ENCODE measurements around the gene NPTN. TPM values are rescaled to one million over a fixed set of nuclear protein-coding genes. Genes with fewer than 3 reads are reported as not detected.

NPTN gene
- total RNA-seq, 3 donors from 2014 or later, result 82.1 to 107 (median 104) TPM

- Histone ChIP-seq H3K27ac (peak overlapping the region; percentile 0 to 28), H3K9me3 (no peaks in the 10 kb centered on the region), H3K4me1 (peaks cover 6 to 25% of the 10 kb centered on the region in 2 donors), H3K27me3 (no peaks in the 10 kb centered on the region), H3K36me3 (no peaks in the 10 kb centered on the region), H3K4me3 (no peak overlapping the region)
- DNase-seq (ENCODE audit: low spot score in 2 of 2), result no peak
- intact Hi-C loops (cut with DNase I; ENCODE audit: low total_unique reads), result no loop called here
- no peak for TF ChIP-seq POLR2AphosphoS5 (IDR thresholded peaks at IDR 0.05)
- TF ChIP-seq CTCF (IDR thresholded peaks at IDR 0.05), result no peak
- TF ChIP-seq POLR2A (IDR thresholded peaks at IDR 0.05), result no peak
These were observed 4.0 kb downstream of the NPTN start for GRCh38 chr15:73628976-73629797.

GRCh38 chr15:73628102-73628501 is 5.1 kb downstream of the NPTN start:
- no peak overlapping the region for H3K27ac ChIP-seq
- H3K4me1 ChIP-seq, result peaks cover 0 to 20% of the 10 kb centered on the region in 2 donors
- no peak for DNase-seq (ENCODE audit: low spot score in 2 of 2)

GRCh38 chr15:73626072-73626471 is 7.1 kb downstream of the NPTN start:
- DNase-seq (ENCODE audit: low spot score in 2 of 2), result no peak
- Histone ChIP-seq H3K9me3 (no peaks in the 10 kb centered on the region), H3K27ac (no peak overlapping the region), H3K4me3 (no peak overlapping the region), H3K36me3 (no peaks in the 10 kb centered on the region), H3K27me3 (no peaks in the 10 kb centered on the region), H3K4me1 (peaks cover 0 to 14% of the 10 kb centered on the region in 2 donors)
- TF ChIP-seq CTCF (IDR thresholded peaks at IDR 0.05), result no peak
- no peak for TF ChIP-seq POLR2A (IDR thresholded peaks at IDR 0.05)
- TF ChIP-seq POLR2AphosphoS5 (IDR thresholded peaks at IDR 0.05), result no peak
- intact Hi-C loops (cut with DNase I; ENCODE audit: low total_unique reads), result no loop called here

More at GRCh38 chr15:73628102-73628501, 5.1 kb downstream of the NPTN start:
- no peaks in the 10 kb centered on the region for H3K9me3 ChIP-seq
- H3K4me3 ChIP-seq, result no peak overlapping the region
- no peaks in the 10 kb centered on the region for H3K36me3 ChIP-seq
- TF ChIP-seq POLR2AphosphoS5 (IDR thresholded peaks at IDR 0.05), result no peak
- no peak for TF ChIP-seq CTCF (IDR thresholded peaks at IDR 0.05)
- no peaks in the 10 kb centered on the region for H3K27me3 ChIP-seq
- intact Hi-C loops (cut with DNase I; ENCODE audit: low total_unique reads), result no loop called here

- Histone ChIP-seq H3K4me1 (peaks cover 0 to 2% of the 10 kb centered on the region in 2 donors), H3K27ac (no peak overlapping the region), H3K27me3 (no peaks in the 10 kb centered on the region), H3K36me3 (no peaks in the 10 kb centered on the region), H3K4me3 (no peak overlapping the region), H3K9me3 (no peaks in the 10 kb centered on the region)
- intact Hi-C loops (cut with DNase I; ENCODE audit: low total_unique reads), result no loop called here
- TF ChIP-seq POLR2A (IDR thresholded peaks at IDR 0.05) (no peak), CTCF (IDR thresholded peaks at IDR 0.05) (no peak), POLR2AphosphoS5 (IDR thresholded peaks at IDR 0.05) (no peak)
- DNase-seq (ENCODE audit: low spot score in 2 of 2), result no peak
These were observed 8.7 kb downstream of the NPTN start for GRCh38 chr15:73624530-73624929.

- intact Hi-C loops (cut with DNase I; ENCODE audit: low total_unique reads), result no loop called here
- Histone ChIP-seq H3K36me3 (no peaks in the 10 kb centered on the region), H3K27ac (no peak overlapping the region), H3K4me3 (no peak overlapping the region), H3K4me1 (no peaks in the 10 kb centered on the region), H3K9me3 (no peaks in the 10 kb centered on the region), H3K27me3 (no peaks in the 10 kb centered on the region)
- no peak for DNase-seq (ENCODE audit: low spot score in 2 of 2)
- no peak for TF ChIP-seq CTCF (IDR thresholded peaks at IDR 0.05)
- TF ChIP-seq POLR2AphosphoS5 (IDR thresholded peaks at IDR 0.05), result no peak
- TF ChIP-seq POLR2A (IDR thresholded peaks at IDR 0.05), result no peak
These were observed 11.8 kb downstream of the NPTN start for GRCh38 chr15:73621286-73621826.

All from breast epithelium (tissue), 4 donors.